Gastroesophageal sphincter (tissue), 3 donors: ENCODE data around the gene B3GNT4.

Experiments
- POLR2A ChIP-seq, 2 donors: fragments of 450-650 bp; IDR thresholded peaks; one replicate each; pipeline ENCODE4 v1.6.1; 2017; ENCODE audit warnings: antibody characterized with exemption in 2 of 2, mild to moderate bottlenecking in 2 of 2, moderate library complexity in 1 of 2
- TF ChIP-seq, protein P1 (sequence below), 4 experiments: fragments of 200-600 bp in 2 of 4; fragments of 450-650 bp in 2 of 4; sonication (generic) in 1 of 4; IDR thresholded peaks; one replicate each; pipeline ENCODE4 v1.5.1; 2017 to 2019; ENCODE audit warnings: antibody characterized with exemption in 4 of 4, mild to moderate bottlenecking in 2 of 4, moderate library complexity in 2 of 4

DNA sequence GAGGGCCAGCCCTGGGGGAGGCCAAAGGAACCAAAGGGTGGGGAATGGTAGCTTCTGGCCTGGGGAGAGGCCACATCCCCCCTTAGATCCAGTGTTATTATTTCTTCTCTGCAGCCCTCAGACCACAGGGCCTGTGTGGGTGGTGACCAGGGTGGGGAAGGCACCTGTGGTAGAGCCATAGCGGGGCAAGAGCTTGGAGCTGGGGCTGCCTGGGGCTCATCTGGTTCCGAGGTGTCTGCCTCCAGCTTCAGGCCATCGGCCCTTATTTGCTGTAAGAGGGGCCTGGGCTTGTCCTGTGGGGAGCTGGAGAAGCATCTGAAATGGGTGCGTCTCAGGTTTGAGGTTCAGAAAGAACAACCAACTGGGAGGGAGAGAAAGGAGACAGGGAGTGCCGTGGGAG, 2.1 kb upstream of the B3GNT4 start:
- TF ChIP-seq, protein P1, sequence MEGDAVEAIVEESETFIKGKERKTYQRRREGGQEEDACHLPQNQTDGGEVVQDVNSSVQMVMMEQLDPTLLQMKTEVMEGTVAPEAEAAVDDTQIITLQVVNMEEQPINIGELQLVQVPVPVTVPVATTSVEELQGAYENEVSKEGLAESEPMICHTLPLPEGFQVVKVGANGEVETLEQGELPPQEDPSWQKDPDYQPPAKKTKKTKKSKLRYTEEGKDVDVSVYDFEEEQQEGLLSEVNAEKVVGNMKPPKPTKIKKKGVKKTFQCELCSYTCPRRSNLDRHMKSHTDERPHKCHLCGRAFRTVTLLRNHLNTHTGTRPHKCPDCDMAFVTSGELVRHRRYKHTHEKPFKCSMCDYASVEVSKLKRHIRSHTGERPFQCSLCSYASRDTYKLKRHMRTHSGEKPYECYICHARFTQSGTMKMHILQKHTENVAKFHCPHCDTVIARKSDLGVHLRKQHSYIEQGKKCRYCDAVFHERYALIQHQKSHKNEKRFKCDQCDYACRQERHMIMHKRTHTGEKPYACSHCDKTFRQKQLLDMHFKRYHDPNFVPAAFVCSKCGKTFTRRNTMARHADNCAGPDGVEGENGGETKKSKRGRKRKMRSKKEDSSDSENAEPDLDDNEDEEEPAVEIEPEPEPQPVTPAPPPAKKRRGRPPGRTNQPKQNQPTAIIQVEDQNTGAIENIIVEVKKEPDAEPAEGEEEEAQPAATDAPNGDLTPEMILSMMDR (IDR thresholded peaks at IDR 0.05) = no peak
- no peak for TF ChIP-seq POLR2A (IDR thresholded peaks at IDR 0.05)
